Fibroblast of skin of back (primary cell): ENCODE data around the gene RBM22. TPM values are rescaled to one million over a fixed set of nuclear protein-coding genes. Genes with fewer than 3 reads are reported as not detected.
"Not testable (repeated sequence)": the region's sequence is repeated elsewhere in the genome, so short reads cannot be mapped to it uniquely, and the experiment has no call there.

Experiments
- DNase-seq: peaks from one replicate; pipeline ENCODE4 v3.0.0-alpha.2; 2013
- polyA plus RNA-seq, 2 experiments: library from polyadenylated mRNA; unstranded; fragments of 120-200 nt; gene quantifications; one replicate each; pipeline ENCODE4 v1.2.1, GENCODE V29; 2013; ENCODE audit not compliant: insufficient read length in 2 of 2

RBM22 gene
- polyA plus RNA-seq (2013, experiment 1 of 2; ENCODE audit: insufficient read length), result 32.9 TPM
- polyA plus RNA-seq (2013, experiment 2 of 2; ENCODE audit: insufficient read length), result 25.3 TPM

DNA sequence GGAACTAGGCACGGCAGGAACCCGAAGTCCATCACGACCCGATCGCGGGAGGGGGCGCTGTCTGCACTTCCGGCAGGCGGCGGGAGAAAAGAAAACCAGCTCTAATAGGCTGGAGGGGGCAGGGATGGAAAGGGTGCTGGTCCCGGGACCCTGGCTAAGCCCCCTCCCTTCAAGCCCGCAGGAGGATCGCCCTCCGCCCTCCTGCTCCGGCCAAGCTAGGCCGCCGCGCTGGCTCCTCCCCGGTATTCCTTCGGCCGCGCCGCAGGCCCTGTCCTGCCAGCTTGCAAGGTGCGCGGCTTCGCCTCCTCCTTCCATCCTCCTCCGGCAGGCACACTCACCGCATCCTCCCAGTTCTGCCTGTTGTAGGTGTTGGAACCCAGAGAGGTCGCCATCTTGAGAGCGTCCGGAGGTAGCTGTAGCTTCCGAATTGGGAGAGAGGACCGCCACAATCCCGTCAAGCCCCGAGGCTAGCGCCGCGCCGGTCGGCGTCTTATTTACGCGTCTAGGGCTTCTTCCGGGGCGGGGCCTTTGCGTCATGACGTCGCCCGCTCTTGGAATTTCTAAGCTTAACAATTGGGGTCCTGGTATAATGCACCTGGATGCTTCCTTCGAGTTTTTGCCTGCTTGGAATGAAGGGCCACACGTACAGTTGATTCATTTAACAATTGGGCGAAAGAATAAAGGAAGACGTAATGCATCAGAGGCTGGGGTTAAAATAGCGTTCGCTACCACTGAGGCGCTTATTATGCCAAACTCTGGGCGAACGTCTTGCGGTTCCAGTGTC lies at the start of gene RBM22:
RBM22 (minus strand) TSS at position 469 of the 784 bp plus-strand sequence; CDS start at position 392, 77 bp downstream.
- DNase-seq, result peak; percentile 88

DNA sequence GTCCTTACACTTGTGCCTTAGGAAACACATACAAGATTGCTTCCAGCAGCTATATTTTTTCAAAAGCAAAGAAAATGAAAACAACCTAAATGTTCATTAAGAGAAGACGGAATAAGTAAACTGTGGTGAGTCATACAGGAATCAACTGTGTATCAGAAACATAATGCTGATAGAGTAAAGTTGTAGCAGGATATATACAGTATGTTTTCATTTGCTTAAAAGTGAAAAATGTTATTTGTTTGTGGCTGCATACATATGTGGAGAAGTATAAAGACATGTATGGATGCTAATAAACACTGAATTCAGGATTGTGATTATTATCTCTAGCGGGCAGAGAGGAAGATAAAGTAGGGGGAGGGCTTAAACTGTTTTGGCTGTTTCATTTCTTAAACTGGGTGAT lies 49.6 kb upstream of the RBM22 start:
- no peak for DNase-seq

DNA sequence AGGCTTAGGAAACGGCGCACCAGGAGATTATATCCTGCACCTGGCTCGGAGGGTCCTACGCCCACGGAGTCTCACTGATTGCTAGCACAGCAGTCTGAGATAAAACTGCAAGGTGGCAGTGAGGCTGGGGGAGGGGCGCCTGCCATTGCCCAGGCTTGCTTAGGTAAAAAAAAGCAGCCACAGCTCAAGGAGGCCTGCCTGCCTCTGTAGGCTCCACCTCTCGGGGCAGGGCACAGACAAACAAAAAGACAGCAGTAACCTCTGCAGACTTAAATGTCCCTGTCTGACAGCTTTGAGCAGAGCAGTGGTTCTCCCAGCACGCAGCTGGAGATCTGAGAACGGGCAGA lies 42.3 kb upstream of the RBM22 start:
- not testable (repeated sequence) for DNase-seq

DNA sequence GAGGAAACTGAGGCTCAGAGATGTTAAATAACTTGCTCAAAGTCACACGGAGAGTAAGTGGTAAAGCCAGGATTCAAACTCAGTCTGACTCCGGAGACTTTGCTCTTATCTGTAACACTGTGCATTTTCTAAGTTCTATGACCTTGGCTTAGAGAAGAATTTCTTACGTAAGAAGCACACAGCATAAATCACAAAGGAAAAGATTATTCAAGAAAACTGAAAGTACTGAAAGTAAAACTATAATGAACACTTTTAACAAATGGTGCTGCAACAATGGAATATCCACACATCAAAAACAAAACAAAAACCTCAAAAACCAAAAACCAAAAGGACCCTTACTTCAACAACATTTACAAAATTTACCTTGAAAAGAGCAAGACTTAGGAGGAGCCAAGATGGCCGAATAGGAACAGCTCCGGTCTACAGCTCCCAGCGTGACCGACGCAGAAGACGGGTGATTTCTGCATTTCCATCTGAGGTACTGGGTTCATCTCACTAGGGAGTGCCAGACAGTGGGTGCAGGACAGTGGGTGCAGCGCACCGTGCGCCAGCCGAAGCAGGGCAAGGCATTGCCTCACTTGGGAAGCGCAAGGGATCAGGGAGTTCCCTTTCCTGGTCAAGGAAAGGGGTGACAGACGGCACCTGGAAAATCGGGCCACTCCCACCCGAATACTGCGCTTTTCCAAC lies 41.7 kb upstream of the RBM22 start:
- not testable (repeated sequence) for DNase-seq

DNA sequence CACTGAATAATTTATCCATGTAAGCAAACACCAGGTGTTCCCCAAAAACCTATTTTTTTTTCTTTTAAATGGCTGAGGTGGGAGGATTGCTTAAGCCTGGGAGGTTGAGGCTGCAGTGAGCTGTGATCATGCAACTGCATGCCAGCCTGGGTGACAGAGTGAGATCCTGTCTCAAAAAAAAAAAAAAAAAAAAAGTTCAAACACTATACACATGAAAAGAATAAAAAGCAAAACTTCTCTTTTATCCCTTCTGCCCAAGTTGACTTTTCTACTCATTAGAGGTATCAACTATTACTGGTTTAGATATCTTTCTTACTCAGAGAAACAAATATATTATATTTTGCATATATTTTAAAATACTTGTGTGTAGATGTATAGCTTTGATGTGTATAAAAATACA lies 40.1 kb upstream of the RBM22 start:
- DNase-seq, result no peak

DNA sequence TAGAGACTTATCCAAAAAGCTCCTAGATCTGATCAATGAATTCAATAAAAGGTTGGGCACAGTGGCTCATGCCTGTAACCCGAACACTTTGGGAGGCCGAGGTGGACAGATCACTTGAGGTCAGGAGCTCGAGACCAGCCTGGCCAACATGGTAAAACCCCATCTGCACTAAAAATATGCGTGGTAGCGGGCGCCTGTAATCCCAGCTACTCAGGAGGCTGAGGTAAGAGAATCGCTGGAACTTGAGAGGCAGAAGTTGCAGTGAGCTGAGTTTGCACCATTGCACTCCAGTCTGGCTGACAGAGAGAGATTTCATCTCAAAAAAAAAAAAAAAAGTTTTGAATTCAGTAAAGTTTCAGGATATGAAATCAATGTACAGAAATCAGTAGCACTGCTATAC lies 38.0 kb upstream of the RBM22 start:
- no peak for DNase-seq

DNA sequence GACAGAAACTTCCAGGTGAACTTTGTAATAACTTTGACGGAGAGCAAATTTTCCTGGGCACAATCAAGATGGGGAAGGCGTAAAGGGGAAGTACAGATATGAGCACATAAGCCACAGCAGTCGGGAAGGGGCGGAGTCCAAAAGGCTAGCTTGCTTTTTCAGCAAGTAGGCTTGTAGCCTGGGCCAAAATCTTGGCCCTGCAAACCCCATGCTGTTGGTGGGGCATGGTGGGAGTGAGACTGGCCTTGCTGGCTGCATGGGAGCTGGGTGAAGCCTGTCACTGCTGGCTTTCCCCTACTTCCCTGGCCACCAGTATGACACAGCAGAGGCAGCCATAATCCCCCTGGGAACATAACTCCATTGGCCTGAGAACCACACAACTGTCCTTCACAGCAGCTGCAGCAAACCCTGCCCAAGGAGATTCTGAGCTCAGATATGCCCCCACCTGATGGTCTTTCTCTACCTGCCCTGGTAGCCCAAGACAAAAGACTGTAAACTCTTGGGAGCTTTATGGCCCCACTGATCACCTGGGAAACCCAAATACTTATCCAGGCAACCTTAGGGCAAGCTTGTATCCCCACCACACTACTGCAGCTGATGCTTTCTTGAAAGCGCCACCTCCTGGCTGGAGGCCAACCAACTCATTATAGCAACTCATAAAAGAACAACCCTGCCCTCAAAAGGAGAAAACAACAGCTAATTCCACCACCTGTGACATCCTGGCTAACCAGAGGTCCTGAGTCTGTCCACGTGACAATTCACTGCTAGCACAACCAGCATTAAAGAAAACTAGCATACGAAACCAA lies 33.9 kb upstream of the RBM22 start:
- DNase-seq, result no peak

DNA sequence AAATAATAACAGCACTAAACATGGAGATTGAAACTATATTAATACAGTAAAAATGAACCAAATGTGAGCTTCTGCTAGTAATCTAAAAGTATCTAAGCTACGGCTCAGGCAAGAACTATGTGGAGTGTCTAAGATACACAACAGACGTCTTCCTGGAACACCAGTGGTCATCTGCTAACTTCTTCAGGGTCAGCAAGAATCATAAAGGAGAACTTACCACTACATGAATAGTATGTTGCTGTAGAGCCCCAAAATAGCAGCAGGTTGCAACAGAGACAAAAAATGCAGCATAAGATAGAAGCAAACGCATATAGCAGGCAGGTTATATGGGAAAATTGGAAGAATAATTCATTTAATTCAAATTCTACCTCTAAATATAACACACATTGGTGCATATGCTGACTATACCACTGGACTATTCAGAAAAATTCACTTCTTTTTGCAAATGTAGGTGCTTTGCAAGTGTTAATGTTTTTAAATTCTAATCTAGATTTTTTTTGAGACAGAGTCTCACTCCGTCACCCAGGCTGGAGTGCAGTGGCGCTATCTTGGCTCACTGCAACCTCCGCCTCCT lies 30.9 kb upstream of the RBM22 start:
- DNase-seq, result no peak

- no peak for DNase-seq
Observed at GRCh38 chr5:150729859-150730258, 29.0 kb upstream of the RBM22 start.

DNA sequence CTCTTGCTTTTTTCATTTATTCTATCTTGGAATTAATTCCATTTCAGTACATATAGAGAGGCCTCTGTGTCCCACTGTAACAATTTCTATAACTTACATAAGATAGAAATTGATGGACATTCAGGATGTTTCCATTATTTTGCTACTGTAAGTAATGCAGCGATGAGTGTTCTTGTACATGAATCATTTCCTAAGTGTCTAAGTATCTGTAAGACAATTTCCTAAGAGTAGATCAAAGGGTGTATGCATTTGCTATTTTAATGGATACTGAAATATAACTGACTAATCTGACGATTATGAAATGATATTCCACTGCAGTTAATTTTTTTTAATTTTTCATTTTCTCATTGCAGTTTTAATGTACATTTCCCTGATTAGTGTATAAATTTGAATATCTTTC lies 23.0 kb upstream of the RBM22 start:
- no peak for DNase-seq

- peak; percentile 10 for DNase-seq
Observed at GRCh38 chr5:150710165-150710564, 9.3 kb upstream of the RBM22 start.

DNA sequence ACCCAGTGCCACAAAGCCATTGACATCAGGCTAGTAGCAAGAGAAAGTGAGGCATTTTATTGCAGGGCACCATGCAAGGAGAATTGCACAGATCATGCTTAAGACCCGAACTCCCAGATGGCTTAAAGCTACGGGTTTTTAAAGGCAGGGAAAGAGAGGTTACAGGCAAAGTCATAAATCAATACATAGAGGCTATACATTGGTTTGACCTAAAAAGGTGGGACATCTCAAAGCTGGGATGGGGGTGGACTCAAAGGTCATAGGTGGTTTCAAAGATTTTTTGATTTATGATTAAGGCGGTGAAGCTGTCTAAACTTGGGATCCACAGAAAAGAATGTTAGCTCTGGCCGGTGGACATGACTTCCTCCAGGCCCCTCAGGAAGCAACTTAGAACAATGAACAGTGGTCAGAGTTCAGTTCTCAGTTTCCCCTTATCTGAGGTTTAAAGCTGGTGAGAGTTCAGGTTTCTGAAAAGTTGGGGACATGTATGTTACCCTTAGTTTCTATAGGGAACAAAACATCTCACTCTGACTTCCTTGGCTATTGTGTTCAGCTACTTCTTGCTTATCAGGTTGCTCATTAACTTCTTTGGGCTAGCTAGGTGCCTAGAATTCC lies 6.0 kb upstream of the RBM22 start:
- DNase-seq, result no peak

DNA sequence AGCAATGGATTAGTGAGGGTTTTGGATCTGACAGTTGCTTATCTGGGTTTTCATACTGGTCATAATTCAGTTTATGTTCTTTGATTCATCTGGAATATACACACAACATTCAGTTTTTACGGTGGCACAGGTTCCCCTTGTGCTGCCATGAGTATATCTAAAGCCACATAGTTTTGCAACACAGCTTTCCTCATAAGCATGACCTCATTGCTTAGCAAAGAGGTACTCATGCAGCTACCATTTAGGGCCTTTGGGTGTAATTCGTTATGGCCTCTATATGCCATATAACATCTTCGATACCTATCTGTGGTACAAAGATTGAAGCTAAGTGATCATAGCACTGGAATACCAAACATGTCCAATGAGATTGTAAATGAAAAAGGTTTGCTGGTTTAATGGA lies 2.9 kb upstream of the RBM22 start:
- no peak for DNase-seq

DNA sequence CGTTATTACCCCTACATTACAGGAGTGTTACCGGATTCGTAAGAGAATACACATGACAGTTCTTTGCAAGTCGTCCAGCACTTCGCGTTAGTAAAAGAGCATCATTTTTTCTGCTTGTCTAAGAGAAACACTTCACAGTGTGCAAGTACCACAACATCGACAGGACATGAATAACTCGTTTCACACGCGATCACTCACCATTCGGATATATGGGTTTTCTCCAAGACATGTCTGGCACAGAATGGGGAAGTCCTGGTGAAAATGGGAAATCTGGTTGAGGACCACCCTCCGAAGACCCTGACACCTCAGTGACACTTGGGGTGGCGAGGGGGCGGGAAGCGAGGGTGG lies 642 bp downstream of the RBM22 start:
- no peak for DNase-seq

GRCh38 chr5:150694612-150695011 lies 6.2 kb downstream of the RBM22 start:
- peak; percentile 62 for DNase-seq

DNA sequence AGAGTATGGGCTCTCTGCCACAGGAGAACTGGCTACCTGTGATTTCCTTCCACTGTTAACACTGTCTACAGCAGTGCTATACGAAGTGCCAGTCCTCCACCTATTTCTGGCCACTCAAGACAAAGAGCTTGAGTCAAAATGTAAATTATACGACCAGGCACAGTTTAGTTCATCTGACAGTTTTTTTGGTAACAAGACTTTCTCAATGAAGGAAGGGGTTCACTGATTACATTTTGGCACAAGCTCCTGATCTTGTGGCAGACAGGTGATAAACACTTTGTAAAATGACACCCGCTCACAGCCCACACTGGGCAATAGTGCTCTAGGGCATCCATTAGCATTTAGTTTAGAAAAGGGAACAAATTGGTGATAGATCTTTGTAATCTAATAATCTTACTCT lies 8.6 kb downstream of the RBM22 start:
- no peak for DNase-seq

DNA sequence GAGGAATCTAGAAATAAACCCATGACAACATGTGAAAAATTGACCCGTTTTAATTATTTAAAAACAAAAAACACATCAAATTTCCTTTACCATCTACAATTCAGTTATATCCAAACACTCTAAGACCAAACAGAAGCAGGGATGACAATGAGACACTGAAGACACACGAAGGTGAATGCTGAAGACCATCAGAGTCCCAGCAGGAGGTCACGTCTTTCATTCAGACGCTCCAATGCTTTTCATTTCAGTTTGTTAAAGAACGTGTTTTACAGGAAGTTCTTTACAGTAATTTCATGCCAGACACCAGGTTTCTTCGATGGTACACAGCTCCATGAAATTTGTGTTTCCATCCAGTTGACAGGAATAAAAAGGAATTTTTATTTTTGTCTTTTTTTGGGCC lies 10.1 kb downstream of the RBM22 start:
- DNase-seq, result no peak

DNA sequence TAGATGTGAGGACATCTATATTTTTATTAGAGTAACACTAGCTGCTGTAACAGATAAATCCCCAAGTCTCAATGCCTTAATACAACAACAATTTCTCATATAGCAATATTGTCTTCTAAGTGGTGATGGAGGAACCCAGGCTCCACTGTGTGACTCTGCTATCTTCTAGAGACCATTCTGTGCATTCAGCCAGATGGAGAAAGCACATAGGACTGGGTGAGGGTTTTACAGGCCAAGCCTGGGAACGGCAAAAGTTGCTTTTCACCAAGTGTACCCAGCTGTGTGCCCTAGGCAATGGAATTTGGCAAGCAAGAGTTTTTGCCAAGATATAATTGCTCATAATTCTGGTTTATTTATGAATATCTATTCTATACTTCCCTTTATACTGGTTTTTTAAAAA lies 11.7 kb downstream of the RBM22 start:
- no peak for DNase-seq

- DNase-seq, result no peak
Observed at GRCh38 chr5:150676578-150676977, 24.3 kb downstream of the RBM22 start.

DNA sequence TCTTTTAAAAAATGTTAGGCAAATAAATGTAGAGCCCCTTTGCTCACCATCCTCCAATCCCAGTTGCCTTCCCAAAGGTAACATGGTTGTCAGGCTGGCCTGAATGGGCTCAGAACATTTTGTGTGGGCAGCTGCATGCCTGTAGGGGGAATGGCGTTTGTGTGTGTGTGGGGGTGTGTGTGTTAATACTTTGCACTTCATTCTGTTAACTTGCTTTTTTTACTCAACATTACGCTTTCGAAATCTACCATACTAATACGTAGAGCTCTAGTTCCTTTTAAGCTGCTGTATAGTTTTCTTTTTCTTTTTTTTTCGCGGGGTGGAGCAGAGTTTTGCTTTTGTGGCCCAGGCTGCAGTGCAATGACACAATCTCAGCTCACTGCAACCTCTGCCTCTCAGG lies 25.8 kb downstream of the RBM22 start:
- no peak for DNase-seq

GRCh38 chr5:150674341-150674821 lies 26.5 kb downstream of the RBM22 start:
- DNase-seq, result no peak

DNA sequence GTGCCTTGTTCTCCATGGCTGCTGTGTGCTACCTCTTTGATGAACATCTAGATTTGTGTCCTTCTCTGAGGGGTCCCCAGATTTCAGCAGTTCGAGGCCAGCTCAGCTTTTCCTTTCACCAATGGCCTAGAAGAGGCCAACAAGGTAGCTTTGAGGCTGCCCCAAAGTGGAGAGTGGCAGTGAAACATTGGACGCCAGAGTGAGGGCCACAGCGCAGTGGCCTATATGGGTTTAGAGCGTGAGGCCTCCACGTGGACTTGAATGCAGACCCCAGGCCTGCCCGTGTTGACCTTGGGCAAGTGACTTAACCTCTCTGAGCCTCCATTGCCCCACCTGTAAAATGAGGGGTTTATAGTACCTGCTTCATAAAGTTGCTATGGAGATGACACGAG lies 28.0 kb downstream of the RBM22 start:
- no peak for DNase-seq
